Testis (tissue), 2 donors: Measurements from ENCODE around the gene TIMM13.

ENCODE experiments used
- POLR2A ChIP-seq: fragments of 450-650 bp; IDR thresholded peaks from one replicate; pipeline ENCODE4 v1.6.1; 2017; ENCODE audit warnings: antibody characterized with exemption, mild to moderate bottlenecking, moderate library complexity
- TF ChIP-seq, protein P1 (sequence below), 3 experiments: fragments of 450-650 bp in 2 of 3; fragments of 200-600 bp in 1 of 3; sonication (generic) in 1 of 3; IDR thresholded peaks; one replicate each; pipeline ENCODE4 v1.5.1; 2016 to 2019; ENCODE audit warnings: antibody characterized with exemption in 3 of 3, mild to moderate bottlenecking in 2 of 3, moderate library complexity in 1 of 3

DNA sequence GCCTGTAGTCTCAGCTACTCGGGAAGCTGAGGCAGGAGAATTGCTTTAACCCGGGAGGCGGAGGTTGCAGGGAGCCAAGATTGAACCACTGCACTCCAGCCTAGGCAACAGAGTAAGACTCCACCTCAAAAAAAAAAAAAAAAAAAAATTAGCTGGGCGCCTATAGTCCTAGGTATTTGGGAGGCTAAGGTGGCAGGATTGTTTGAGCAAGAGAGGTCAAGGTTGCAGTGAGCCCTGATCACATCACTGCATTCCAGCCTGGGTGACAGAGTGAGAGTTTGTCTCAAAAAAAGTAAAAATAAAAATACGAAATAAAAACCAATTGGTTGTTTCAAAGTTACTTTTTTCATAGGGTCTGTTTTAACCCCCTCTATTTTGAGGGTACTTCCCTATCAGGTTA lies 30.7 kb upstream of the TIMM13 start:
- no peak for TF ChIP-seq POLR2A
- TF ChIP-seq, protein P1, sequence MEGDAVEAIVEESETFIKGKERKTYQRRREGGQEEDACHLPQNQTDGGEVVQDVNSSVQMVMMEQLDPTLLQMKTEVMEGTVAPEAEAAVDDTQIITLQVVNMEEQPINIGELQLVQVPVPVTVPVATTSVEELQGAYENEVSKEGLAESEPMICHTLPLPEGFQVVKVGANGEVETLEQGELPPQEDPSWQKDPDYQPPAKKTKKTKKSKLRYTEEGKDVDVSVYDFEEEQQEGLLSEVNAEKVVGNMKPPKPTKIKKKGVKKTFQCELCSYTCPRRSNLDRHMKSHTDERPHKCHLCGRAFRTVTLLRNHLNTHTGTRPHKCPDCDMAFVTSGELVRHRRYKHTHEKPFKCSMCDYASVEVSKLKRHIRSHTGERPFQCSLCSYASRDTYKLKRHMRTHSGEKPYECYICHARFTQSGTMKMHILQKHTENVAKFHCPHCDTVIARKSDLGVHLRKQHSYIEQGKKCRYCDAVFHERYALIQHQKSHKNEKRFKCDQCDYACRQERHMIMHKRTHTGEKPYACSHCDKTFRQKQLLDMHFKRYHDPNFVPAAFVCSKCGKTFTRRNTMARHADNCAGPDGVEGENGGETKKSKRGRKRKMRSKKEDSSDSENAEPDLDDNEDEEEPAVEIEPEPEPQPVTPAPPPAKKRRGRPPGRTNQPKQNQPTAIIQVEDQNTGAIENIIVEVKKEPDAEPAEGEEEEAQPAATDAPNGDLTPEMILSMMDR (IDR thresholded peaks at IDR 0.05), result no peak
